Cardiac fibroblast (primary cell): Measurements from ENCODE around the gene EPN2.

Source experiments
- DNase-seq, 2 donors: peaks; one replicate each; pipeline versions ENCODE4 v3.0.0 to v3.0.0-alpha.2; 2010; ENCODE audit warnings: low read depth in 2 of 2
- H3K4me3 ChIP-seq, 2 donors: replicated peaks in 1 of 2; 1 replicate in 1 of 2; 2 replicates in 1 of 2; pipeline ENCODE4 v1.5.1; 2011; ENCODE audit warnings: low read depth in 2 of 2, low read length in 2 of 2, mild to moderate bottlenecking in 2 of 2, moderate library complexity in 1 of 2
- TF ChIP-seq, protein P1 (sequence below): IDR thresholded peaks from one replicate; pipeline ENCODE4 v1.5.1; 2011; ENCODE audit warnings: low read depth, mild to moderate bottlenecking, low read length, inconsistent platforms

EPN2 gene

DNA sequence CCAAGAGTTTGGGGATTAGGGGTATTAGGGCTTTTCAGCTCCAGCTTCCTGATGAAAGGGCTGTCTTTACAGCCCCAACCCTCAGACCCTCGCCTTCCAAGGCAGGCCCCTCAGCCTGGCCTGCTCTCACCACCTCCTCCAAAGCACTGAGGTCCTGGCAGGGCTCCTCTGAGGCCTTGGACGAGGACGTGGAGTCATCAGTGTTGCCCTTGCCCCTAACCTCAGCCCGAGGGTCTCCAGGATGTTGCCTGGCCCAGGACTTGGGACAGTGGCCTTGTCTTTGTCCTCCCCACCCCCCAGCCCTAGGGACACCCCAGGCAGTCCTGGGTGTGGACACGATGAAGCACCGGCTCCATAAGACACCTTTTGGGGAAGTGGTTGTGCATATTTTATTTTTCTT is 97.2 kb downstream of the EPN2 start:
- H3K4me3 ChIP-seq, result no peak overlapping the region
- TF ChIP-seq, protein P1, sequence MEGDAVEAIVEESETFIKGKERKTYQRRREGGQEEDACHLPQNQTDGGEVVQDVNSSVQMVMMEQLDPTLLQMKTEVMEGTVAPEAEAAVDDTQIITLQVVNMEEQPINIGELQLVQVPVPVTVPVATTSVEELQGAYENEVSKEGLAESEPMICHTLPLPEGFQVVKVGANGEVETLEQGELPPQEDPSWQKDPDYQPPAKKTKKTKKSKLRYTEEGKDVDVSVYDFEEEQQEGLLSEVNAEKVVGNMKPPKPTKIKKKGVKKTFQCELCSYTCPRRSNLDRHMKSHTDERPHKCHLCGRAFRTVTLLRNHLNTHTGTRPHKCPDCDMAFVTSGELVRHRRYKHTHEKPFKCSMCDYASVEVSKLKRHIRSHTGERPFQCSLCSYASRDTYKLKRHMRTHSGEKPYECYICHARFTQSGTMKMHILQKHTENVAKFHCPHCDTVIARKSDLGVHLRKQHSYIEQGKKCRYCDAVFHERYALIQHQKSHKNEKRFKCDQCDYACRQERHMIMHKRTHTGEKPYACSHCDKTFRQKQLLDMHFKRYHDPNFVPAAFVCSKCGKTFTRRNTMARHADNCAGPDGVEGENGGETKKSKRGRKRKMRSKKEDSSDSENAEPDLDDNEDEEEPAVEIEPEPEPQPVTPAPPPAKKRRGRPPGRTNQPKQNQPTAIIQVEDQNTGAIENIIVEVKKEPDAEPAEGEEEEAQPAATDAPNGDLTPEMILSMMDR, result no peak
- no peak for DNase-seq

- no peak for DNase-seq
- H3K4me3 ChIP-seq, result no peak overlapping the region
- TF ChIP-seq, protein P1, result no peak
These were observed 98.9 kb downstream of the EPN2 start for GRCh38 chr17:19335951-19336631.

DNA sequence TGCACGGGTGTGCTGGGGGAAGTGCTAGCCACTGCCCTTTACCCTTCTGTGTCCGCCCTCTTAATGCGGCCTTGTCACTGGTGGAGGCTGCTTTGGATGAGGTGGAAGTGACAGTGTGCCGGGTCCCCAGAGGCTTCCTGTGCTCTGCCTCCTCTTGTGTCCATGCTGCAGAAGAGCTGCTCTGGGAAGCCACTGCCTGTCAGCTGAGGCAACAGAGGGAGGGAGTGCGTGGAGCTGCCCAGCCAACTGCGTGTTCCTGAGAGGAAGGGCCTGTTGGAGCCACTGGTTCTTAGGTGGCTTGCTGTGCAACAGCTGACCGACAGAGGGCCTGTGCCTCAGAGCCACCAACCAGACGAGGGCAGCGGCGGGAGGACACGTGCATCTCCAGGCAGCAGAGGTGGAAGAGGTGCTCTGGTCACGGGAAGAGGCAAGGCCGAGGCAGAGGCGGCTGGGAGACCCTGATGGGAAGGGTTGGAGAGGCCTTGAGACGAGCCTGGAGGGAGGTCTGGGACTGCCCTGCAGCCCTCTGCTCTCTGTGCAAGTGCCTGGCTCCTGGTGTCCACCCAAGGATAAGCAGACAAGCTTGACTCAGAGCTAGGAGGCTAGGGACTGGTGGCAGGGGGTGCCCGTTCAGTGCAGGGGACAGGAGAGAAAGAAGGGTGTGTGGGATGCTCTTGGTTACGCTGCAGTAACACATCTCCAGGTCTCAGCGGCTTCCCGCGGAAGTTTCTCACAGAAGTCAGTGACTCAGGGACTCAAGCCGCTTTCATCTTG is 100.0 kb downstream of the EPN2 start:
- H3K4me3 ChIP-seq, result no peak overlapping the region
- no peak for DNase-seq
- TF ChIP-seq, protein P1, result no peak

DNA sequence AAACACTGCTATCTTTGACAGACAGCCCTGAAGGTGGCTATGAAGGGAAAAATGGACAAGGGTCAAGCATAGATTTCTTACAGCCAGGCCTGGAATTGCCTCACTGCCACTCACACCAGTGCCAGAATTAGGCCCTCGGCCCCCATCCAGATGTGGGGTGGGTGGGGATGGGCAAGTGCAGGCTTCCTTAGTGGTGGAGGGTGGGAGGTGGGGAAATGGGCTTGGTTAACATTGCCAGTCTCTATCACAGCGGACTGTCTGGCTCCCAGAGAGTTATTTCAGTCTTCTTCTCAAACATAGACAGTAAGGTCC is 100.5 kb downstream of the EPN2 start:
- DNase-seq, result peak in 1 of 2 donors; percentile 54
- H3K4me3 ChIP-seq, result no peak overlapping the region
- TF ChIP-seq, protein P1, result no peak

DNA sequence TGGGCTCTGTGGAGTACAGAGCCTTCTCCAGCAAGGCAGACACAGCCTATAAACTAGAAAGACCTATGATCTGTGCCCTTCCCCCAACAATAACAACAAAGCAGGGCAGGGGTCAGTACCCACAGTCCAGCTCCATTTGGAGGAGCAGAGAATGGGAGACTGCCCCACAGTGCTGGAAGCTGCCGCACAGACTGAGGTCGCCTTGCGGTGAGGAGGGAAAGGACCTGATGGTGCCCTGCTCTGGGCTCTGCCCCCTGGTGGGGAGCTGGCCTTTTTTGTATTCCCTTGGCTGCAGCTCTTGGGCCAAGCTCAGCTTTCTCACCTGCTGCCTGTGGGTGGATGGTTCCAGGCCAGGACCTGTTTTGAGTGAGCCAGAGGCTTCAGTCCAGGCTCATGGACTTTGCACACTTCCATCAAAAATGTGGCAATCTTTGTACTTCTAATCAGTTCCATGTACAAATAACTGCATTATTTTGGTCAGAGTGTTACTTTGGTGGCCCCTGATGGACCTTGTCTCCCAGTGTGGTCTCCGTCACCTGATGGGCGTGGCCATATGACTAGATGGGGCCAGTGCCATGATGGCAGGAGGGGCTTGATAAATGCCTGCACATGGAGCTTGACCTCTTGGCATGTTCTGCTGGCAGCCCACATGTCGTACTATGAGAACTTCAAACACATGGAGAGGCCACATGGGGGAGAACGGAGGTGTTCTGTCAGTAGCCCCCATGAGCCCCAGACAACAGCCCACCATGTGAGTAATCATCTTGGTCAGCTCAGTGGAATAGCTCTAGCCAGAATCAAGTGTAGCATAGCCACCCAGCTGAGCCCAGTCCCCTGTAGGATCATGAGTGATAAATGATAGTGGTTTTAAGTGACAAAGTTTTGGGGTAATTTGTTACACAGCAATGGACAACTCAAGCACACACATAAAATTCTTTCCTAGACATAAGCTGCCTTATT is 101.1 kb downstream of the EPN2 start:
- TF ChIP-seq, protein P1, result peak; percentile 53
- H3K4me3 ChIP-seq, result no peak overlapping the region
- peak; percentile 47 to 56 for DNase-seq

GRCh38 chr17:19339341-19339815 is 102.2 kb downstream of the EPN2 start:
- DNase-seq, result no peak
- H3K4me3 ChIP-seq, result no peak overlapping the region
- TF ChIP-seq, protein P1, result no peak
